A549 (cell line): ENCODE results near the gene LOXL1. TPM values are rescaled to one million over a fixed set of nuclear protein-coding genes. Genes with fewer than 3 reads are reported as not detected.

Source experiments
- ATAC-seq, 2 experiments: fragments of 200-7000 bp in 1 of 2; fragments of >200 bp in 1 of 2; cut with Nextera tagmentation in 1 of 2; cut with Tn5 transposase in 1 of 2; 3 replicates each; pipeline versions ENCODE4 v1.8.0 to v1.9.1; 2018 to 2020; ENCODE audit warnings: mild to moderate bottlenecking in 1 of 2, moderate library complexity in 1 of 2
- CTCF ChIA-PET: fragments of 300-600 bp; sonication (Branson Sonifier 250); formaldehyde crosslinking; extraction: SDS; loops from one replicate; lab custom pipeline; 2021; ENCODE audit warnings: antibody characterized with exemption, inconsistent platforms; lab: Yijun Ruan, JAX
- POLR2A ChIA-PET: fragments of 350-600 bp; formaldehyde crosslinking; extraction: SDS; loops from one replicate; lab custom pipeline; 2021; ENCODE audit warnings: antibody characterized with exemption, inconsistent platforms; lab: Yijun Ruan, JAX
- DNase-seq, 2 experiments: peaks; one replicate each; pipeline versions ENCODE4 v3.0.0 to v3.0.0-alpha.2; 2011 to 2016; ENCODE audit warnings: low read depth in 1 of 2, low spot score in 1 of 2
- FAIRE-seq: peaks from 2 replicates; lab custom pipeline; 2011; peaks lifted over from hg19 to GRCh38; lab: Jason Lieb, UNC
- H3K27ac ChIP-seq, 2 experiments: fragments of >200 bp; sonication (Bioruptor Twin); formaldehyde crosslinking; 3 replicates each; pipeline ENCODE4 v1.5.1; 2016 to 2017
- H3K4me1 ChIP-seq: fragments of >200 bp; sonication (Bioruptor Twin); formaldehyde crosslinking; 3 replicates; pipeline ENCODE4 v1.6.1; 2016
- H3K4me2 ChIP-seq: fragments of >200 bp; sonication (Bioruptor Twin); formaldehyde crosslinking; 3 replicates; pipeline ENCODE4 v1.6.1; 2016
- H3K4me3 ChIP-seq: fragments of >200 bp; sonication (Bioruptor Twin); formaldehyde crosslinking; 3 replicates; pipeline ENCODE4 v1.5.1; 2016
- H3K9me3 ChIP-seq: fragments of >200 bp; sonication (Bioruptor Twin); formaldehyde crosslinking; 3 replicates; pipeline ENCODE4 v1.6.1; 2016
- CEBPB ChIP-seq, 2 experiments: fragments of >200 bp in 1 of 2; sonication (Bioruptor Twin) in 1 of 2; formaldehyde crosslinking in 1 of 2; IDR thresholded peaks; 2 replicates each; pipeline ENCODE4 v1.6.1; 2012 to 2016
- CHD4 ChIP-seq: fragments of 200-600 bp; sonication (generic); IDR thresholded peaks from 2 replicates; pipeline ENCODE4 v1.6.1; 2016; ENCODE audit warnings: antibody characterized with exemption, mild to moderate bottlenecking, borderline replicate concordance
- EHMT2 ChIP-seq: fragments of 200-600 bp; sonication (generic); IDR thresholded peaks from 2 replicates; pipeline ENCODE4 v1.6.1; 2016; ENCODE audit warnings: antibody characterized with exemption, low read depth, mild to moderate bottlenecking, moderate library complexity
- HOXB13 ChIP-seq: fragments of 250-450 bp; sonication (Bioruptor Pico); IDR thresholded peaks from 2 replicates; pipeline ENCODE4 v1.5.0; 2020; ENCODE audit warnings: low read depth, mild to moderate bottlenecking, moderate library complexity
- JUN ChIP-seq, 2 experiments: fragments of >200 bp; sonication (Bioruptor Twin); formaldehyde crosslinking; IDR thresholded peaks; 2 replicates in 1 of 2; 3 replicates in 1 of 2; pipeline ENCODE4 v1.6.1; 2016 to 2017
- MAZ ChIP-seq: fragments of 150-350 bp; IDR thresholded peaks from 2 replicates; pipeline ENCODE4 v1.6.1; 2014; ENCODE audit warnings: antibody characterized with exemption, low read depth, low read length, borderline replicate concordance
- NFE2L2 ChIP-seq: fragments of 150-350 bp; conservative IDR thresholded peaks from 2 replicates; pipeline ENCODE4 v1.6.1; 2014; ENCODE audit warnings: low read length
- PHF8 ChIP-seq: fragments of 200-600 bp; sonication (generic); IDR thresholded peaks from 2 replicates; pipeline ENCODE4 v1.6.1; 2016; ENCODE audit warnings: low read depth, mild to moderate bottlenecking, antibody characterized with exemption, moderate library complexity, borderline replicate concordance
- POLR2AphosphoS2 ChIP-seq: conservative IDR thresholded peaks from 2 replicates; pipeline ENCODE4 v1.6.1; 2012; ENCODE audit warnings: low read length, improper control_type of control experiment, inconsistent platforms
- REST ChIP-seq: fragments of 200-600 bp; sonication (generic); IDR thresholded peaks from 2 replicates; pipeline ENCODE4 v1.6.1; 2016; ENCODE audit warnings: antibody characterized with exemption, mild to moderate bottlenecking, moderate library complexity
- RFX5 ChIP-seq: fragments of 450-650 bp; IDR thresholded peaks from 2 replicates; pipeline ENCODE4 v1.7.1; 2014; ENCODE audit warnings: antibody characterized with exemption, mild to moderate bottlenecking, moderate library complexity
- RNF2 ChIP-seq: fragments of 200-600 bp; sonication (generic); IDR thresholded peaks from 2 replicates; pipeline ENCODE4 v1.6.1; 2016; ENCODE audit warnings: low read depth, mild to moderate bottlenecking, antibody characterized with exemption, moderate library complexity, borderline replicate concordance
- SREBF2 ChIP-seq: fragments of 450-650 bp; IDR thresholded peaks from 2 replicates; pipeline ENCODE4 v1.6.1; 2014; ENCODE audit warnings: mild to moderate bottlenecking, moderate library complexity
- ZC3H11A ChIP-seq: fragments of 450-650 bp; IDR thresholded peaks from 2 replicates; pipeline ENCODE4 v1.6.1; 2014; ENCODE audit warnings: antibody characterized with exemption, mild to moderate bottlenecking
- ZNF302 ChIP-seq: fragments of 250-450 bp; sonication (Bioruptor Pico); IDR thresholded peaks from 2 replicates; pipeline ENCODE4 v1.9.0; 2021; ENCODE audit warnings: inconsistent platforms, mild to moderate bottlenecking, moderate library complexity
- WGBS: methylation state at CpG from one replicate; pipeline ENCODE4 v1.1.6; 2017; ENCODE audit errors: missing lambda C conversion rate; 5-methylcytosine and 5-hydroxymethylcytosine counted together
- polyA plus RNA-seq, 4 experiments: library from polyadenylated mRNA; depleted of rRNA in 3 of 4; stranded (reverse); fragments of >200 nt; fragmentation: RNase III in 1 of 4; extraction: RNeasy Plus Mini Kit Qiagen cat#74134 plus additional on column Dnase treatment in 1 of 4; gene quantifications; 2 replicates in 3 of 4; 3 replicates in 1 of 4; pipeline ENCODE4 v1.2.3, GENCODE V29; 2011 to 2017
- TF ChIP-seq, protein P1 (sequence below): fragments of 250-450 bp; sonication (Bioruptor Pico); IDR thresholded peaks from 2 replicates; pipeline ENCODE4 v1.5.0; 2021; ENCODE audit warnings: mild to moderate bottlenecking, moderate library complexity, borderline replicate concordance

The LOXL1 gene
- polyA plus RNA-seq, 2 of the 4 experiments (the other 2 are of a cell fraction), result 0.62 to 0.65 TPM

- no peak for DNase-seq
- Histone ChIP-seq H3K9me3 (no peaks in the 10 kb centered on the region), H3K27ac (peak overlapping the region in 1 of 2 experiments; percentile 76; a peak in 2 of 6 replicates), H3K4me1 (peaks cover 44% of the 10 kb centered on the region), H3K4me3 (no peak overlapping the region), H3K4me2 (no peak overlapping the region)
- CTCF ChIA-PET, result interaction anchor here (0.8 to 6.5 kb wide), 3 partner anchors 14 to 321 kb away, joined by 3 to 46 read pairs (median 8); no protein-coding TSS in a partner anchor
- FAIRE-seq, result no peak
- POLR2A ChIA-PET, result no interaction called here
- TF ChIP-seq CEBPB (IDR thresholded peaks at IDR 0.05) (no peak), MAZ (no peak), NFE2L2 (no peak), CHD4 (no peak)
- TF ChIP-seq, protein P1, sequence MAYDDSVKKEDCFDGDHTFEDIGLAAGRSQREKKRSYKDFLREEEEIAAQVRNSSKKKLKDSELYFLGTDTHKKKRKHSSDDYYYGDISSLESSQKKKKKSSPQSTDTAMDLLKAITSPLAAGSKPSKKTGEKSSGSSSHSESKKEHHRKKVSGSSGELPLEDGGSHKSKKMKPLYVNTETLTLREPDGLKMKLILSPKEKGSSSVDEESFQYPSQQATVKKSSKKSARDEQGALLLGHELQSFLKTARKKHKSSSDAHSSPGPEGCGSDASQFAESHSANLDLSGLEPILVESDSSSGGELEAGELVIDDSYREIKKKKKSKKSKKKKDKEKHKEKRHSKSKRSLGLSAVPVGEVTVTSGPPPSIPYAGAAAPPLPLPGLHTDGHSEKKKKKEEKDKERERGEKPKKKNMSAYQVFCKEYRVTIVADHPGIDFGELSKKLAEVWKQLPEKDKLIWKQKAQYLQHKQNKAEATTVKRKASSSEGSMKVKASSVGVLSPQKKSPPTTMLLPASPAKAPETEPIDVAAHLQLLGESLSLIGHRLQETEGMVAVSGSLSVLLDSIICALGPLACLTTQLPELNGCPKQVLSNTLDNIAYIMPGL, result no peak
- 83% methylated on average over 4 of the region's 4 CpGs for WGBS
- ATAC-seq, result no peak
Observed at GRCh38 chr15:73987250-73987649, 61.0 kb downstream of the LOXL1 start.

DNA sequence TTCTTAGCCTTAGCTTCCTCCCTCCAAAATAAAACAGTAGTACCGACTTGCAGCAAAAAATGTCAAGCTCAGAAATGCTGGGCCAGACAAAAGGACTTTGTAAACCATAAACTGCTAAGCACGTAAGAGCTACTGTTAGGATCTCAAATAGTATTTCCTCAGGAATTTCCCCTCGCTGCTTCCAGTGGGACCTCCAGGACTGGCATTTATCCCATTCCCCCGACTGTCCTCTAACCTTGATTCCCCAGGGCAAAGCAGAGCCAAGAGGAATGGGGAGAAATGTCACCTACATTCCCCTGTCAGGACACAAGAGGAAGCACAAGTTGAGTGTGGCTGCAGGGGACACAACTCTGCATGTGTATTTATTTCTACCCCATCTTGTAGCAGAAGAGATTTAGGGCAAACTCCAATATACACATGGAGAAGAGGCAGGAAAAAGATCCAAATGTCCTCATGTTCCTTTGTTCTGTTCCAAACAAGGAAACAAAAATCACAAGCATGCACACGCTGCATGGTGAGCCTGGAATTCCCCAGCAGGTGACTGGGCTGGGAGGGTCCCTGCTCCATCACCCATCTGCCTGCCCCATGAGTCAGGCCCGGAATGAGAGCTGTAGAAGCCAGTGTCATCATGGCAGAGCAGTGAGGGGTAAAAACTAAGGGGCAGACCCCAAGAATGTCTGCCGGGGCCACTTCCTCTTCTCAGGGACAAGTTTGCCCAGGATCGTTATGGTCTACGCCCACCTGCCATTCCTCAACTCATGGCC is 61.6 kb downstream of the LOXL1 start:
- H3K4me3 ChIP-seq, result no peak overlapping the region
- 47% methylated on average over 7 of the region's 9 CpGs for WGBS
- DNase-seq, result peak in 1 of 2 experiments; percentile 38
- H3K4me2 ChIP-seq, result 0 out of 3 replicates have a peak overlapping the region, but pooled peaks have one; percentile 23
- H3K9me3 ChIP-seq, result no peaks in the 10 kb centered on the region
- FAIRE-seq, result no peak
- POLR2A ChIA-PET, result no interaction called here
- no peak for TF ChIP-seq MAZ
- no peak for TF ChIP-seq ZNF302
- TF ChIP-seq PHF8, result no peak
- no peak for TF ChIP-seq EHMT2
- TF ChIP-seq SREBF2, result no peak
- no peak for TF ChIP-seq ZC3H11A
- TF ChIP-seq POLR2AphosphoS2, result no peak
- no peak for TF ChIP-seq HOXB13 (CRISPR knock-in tag)
- TF ChIP-seq RNF2, result no peak
- TF ChIP-seq RFX5, result no peak
- no peak for TF ChIP-seq JUN (IDR thresholded peaks at IDR 0.05)
- no peak for TF ChIP-seq REST
- TF ChIP-seq, all 56 proteins: peak for 0
- CTCF ChIA-PET, result interaction anchor here (0.8 to 2.2 kb wide), 3 partner anchors 10 to 320 kb away, joined by 3 to 8 read pairs (median 5); no protein-coding TSS in a partner anchor
- Histone ChIP-seq H3K27ac (peak overlapping the region in 1 of 2 experiments; percentile 76; a peak in 3 of 6 replicates), H3K4me1 (peaks cover 42% of the 10 kb centered on the region)
- ATAC-seq, result no peak
